Adrenal gland (tissue), 5 donors: Measurements from ENCODE around the gene JTB.
"Not testable (repeated sequence)": the region's sequence is repeated elsewhere in the genome, so short reads cannot be mapped to it uniquely, and the experiment has no call there.

Experiments
- POLR2A ChIP-seq, 2 donors: fragments of 450-650 bp; IDR thresholded peaks; one replicate each; pipeline ENCODE4 v1.6.1; 2017; ENCODE audit warnings: antibody characterized with exemption in 2 of 2, mild to moderate bottlenecking in 2 of 2, moderate library complexity in 1 of 2
- TF ChIP-seq, protein P1 (sequence below), 6 experiments: fragments of 450-650 bp in 4 of 6; fragments of 200-600 bp in 2 of 6; sonication (generic) in 1 of 6; IDR thresholded peaks; 1 replicate in 5 of 6; 2 replicates in 1 of 6; pipeline versions ENCODE4 v1.5.1 to v1.8.0; 2016 to 2021; ENCODE audit warnings: antibody characterized with exemption in 6 of 6, mild to moderate bottlenecking in 2 of 6, moderate library complexity in 1 of 6
- donor health status: DM: no; HTN: no; CAD: no.

DNA sequence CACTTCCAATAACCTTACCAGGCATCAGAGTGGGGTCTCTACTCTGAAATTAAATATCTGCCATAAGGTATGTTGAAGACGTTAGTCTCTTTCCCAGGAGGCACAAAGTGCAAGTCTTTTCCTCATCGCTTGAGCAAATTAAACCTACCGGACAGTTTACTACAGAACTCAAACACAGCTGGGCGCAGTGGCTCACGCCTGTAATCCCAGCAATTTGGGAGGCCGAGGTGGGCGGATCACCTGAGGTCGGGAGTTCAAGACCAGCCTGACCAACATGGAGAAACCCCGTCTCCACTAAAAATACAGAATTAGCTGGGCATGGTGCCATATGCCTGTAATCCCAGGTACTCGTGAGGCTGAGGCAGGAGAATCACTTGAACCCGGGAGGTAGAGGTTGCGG is 1.6 kb upstream of the JTB start:
- TF ChIP-seq, protein P1, sequence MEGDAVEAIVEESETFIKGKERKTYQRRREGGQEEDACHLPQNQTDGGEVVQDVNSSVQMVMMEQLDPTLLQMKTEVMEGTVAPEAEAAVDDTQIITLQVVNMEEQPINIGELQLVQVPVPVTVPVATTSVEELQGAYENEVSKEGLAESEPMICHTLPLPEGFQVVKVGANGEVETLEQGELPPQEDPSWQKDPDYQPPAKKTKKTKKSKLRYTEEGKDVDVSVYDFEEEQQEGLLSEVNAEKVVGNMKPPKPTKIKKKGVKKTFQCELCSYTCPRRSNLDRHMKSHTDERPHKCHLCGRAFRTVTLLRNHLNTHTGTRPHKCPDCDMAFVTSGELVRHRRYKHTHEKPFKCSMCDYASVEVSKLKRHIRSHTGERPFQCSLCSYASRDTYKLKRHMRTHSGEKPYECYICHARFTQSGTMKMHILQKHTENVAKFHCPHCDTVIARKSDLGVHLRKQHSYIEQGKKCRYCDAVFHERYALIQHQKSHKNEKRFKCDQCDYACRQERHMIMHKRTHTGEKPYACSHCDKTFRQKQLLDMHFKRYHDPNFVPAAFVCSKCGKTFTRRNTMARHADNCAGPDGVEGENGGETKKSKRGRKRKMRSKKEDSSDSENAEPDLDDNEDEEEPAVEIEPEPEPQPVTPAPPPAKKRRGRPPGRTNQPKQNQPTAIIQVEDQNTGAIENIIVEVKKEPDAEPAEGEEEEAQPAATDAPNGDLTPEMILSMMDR (IDR thresholded peaks at IDR 0.05), result not testable (repeated sequence)
- not testable (repeated sequence) for TF ChIP-seq POLR2A (IDR thresholded peaks at IDR 0.05)
